Parathyroid adenoma (tissue), 2 donors: Measurements from ENCODE around the gene ZNF610.

Experiments
- H2AFZ ChIP-seq: fragments of 300-600 bp; sonication (generic); one replicate; pipeline ENCODE4 v1.7.0; 2017; ENCODE audit warnings: antibody characterized with exemption, mild to moderate bottlenecking
- H3K27ac ChIP-seq: fragments of 300-600 bp; sonication (generic); one replicate; pipeline ENCODE4 v1.7.0; 2017
- H3K27me3 ChIP-seq: fragments of 300-600 bp; sonication (generic); one replicate; pipeline ENCODE4 v1.7.0; 2017; ENCODE audit warnings: low read length; ENCODE audit not compliant: control insufficient read depth, insufficient read depth
- H3K36me3 ChIP-seq: fragments of 300-600 bp; sonication (generic); one replicate; pipeline ENCODE4 v1.7.0; 2017; ENCODE audit warnings: low read length; ENCODE audit not compliant: control insufficient read depth, insufficient read depth
- H3K4me1 ChIP-seq: fragments of 300-600 bp; sonication (generic); one replicate; pipeline ENCODE4 v1.7.0; 2017; ENCODE audit warnings: control low read depth
- H3K4me2 ChIP-seq: fragments of 300-600 bp; sonication (generic); one replicate; pipeline ENCODE4 v1.7.0; 2017; ENCODE audit warnings: low read length
- H3K4me3 ChIP-seq: fragments of 300-600 bp; sonication (generic); one replicate; pipeline ENCODE4 v1.7.0; 2017; ENCODE audit warnings: low read depth, low read length
- H3K79me2 ChIP-seq: fragments of 300-600 bp; sonication (generic); one replicate; pipeline ENCODE4 v1.7.0; 2017; ENCODE audit warnings: control low read depth
- H3K9ac ChIP-seq: fragments of 300-600 bp; sonication (generic); one replicate; pipeline ENCODE4 v1.7.0; 2017; ENCODE audit warnings: mild to moderate bottlenecking
- H3K9me3 ChIP-seq: fragments of 300-600 bp; sonication (generic); one replicate; pipeline ENCODE4 v1.7.0; 2017; ENCODE audit warnings: low read length; ENCODE audit not compliant: control insufficient read depth
- TF ChIP-seq, protein P1 (sequence below): fragments of 300-600 bp; sonication (generic); IDR thresholded peaks from one replicate; pipeline ENCODE4 v1.7.0; 2017; ENCODE audit warnings: antibody characterized with exemption, mild to moderate bottlenecking
- donor health status: primary hyperparathyroidism.

Gene ZNF610

DNA sequence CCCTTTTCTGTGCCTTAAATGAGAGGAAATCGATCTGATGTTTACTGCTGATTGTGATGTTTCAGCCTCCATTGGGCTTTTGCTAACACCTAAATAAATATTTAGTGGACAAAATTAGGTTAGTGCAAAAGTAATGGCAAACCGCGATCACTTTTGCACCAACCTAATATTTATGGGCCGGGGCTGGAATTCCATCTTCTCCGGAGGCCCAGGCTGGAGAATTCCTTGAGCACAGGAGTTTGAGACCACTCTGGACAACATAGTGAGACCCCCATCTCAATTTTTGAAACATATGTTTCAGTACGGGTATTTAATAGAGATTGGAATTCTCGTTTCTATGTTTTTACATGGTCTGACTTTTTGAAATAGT is 34.3 kb downstream of the ZNF610 start:
- H3K27ac ChIP-seq, result peak overlapping the region; percentile 83
- TF ChIP-seq, protein P1, sequence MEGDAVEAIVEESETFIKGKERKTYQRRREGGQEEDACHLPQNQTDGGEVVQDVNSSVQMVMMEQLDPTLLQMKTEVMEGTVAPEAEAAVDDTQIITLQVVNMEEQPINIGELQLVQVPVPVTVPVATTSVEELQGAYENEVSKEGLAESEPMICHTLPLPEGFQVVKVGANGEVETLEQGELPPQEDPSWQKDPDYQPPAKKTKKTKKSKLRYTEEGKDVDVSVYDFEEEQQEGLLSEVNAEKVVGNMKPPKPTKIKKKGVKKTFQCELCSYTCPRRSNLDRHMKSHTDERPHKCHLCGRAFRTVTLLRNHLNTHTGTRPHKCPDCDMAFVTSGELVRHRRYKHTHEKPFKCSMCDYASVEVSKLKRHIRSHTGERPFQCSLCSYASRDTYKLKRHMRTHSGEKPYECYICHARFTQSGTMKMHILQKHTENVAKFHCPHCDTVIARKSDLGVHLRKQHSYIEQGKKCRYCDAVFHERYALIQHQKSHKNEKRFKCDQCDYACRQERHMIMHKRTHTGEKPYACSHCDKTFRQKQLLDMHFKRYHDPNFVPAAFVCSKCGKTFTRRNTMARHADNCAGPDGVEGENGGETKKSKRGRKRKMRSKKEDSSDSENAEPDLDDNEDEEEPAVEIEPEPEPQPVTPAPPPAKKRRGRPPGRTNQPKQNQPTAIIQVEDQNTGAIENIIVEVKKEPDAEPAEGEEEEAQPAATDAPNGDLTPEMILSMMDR, result no peak
- H3K79me2 ChIP-seq, result no peaks in the 10 kb centered on the region
- H3K9me3 ChIP-seq, result peaks cover 5% of the 10 kb centered on the region
- peak overlapping the region; percentile 90 for H3K4me3 ChIP-seq
- no peaks in the 10 kb centered on the region for H3K4me1 ChIP-seq
- H3K27me3 ChIP-seq, result no peaks in the 10 kb centered on the region
- H3K4me2 ChIP-seq, result peak overlapping the region; percentile 86
- H2AFZ ChIP-seq, result peak overlapping the region; percentile 19
- H3K9ac ChIP-seq, result no peak overlapping the region
- peaks cover 12% of the 10 kb centered on the region for H3K36me3 ChIP-seq

- Histone ChIP-seq H3K36me3 (no peaks in the 10 kb centered on the region), H3K9me3 (no peaks in the 10 kb centered on the region)
These were observed 55.1 kb downstream of the ZNF610 start for GRCh38 chr19:52391135-52391534.

GRCh38 chr19:52397310-52398080 is 61.5 kb downstream of the ZNF610 start, which contains the start of gene ZNF528:
Gene ZNF528, plus strand, starts transcription at chr19:52397849. Its CDS starts 4,165 bp downstream, at chr19:52402014.
- H3K9ac ChIP-seq, result peak within 1 kb of the TSS; percentile 56
- H3K27me3 ChIP-seq, result no peaks in the 10 kb centered on the region
- H3K4me3 ChIP-seq, result peak within 1 kb of the TSS; percentile 63
- no peaks in the 10 kb centered on the region for H3K36me3 ChIP-seq
- H3K4me2 ChIP-seq, result peak within 1 kb of the TSS; percentile 84
- TF ChIP-seq, protein P1, result no peak
- peaks cover 3% of the 10 kb centered on the region for H3K4me1 ChIP-seq
- no peaks in the 10 kb centered on the region for H3K9me3 ChIP-seq
- H3K27ac ChIP-seq, result peak within 1 kb of the TSS; percentile 74
- peaks cover 3% of the 10 kb centered on the region for H3K79me2 ChIP-seq
- H2AFZ ChIP-seq, result peak within 1 kb of the TSS; percentile 97

More at GRCh38 chr19:52391135-52391534, 55.1 kb downstream of the ZNF610 start:
- Histone ChIP-seq H3K27me3 (no peaks in the 10 kb centered on the region), H3K9ac (no peak overlapping the region), H3K27ac (no peak overlapping the region), H3K4me1 (no peaks in the 10 kb centered on the region), H3K79me2 (no peaks in the 10 kb centered on the region), H3K4me3 (no peak overlapping the region), H2AFZ (no peak overlapping the region), H3K4me2 (no peak overlapping the region)
- TF ChIP-seq, protein P1, result no peak

GRCh38 chr19:52398081-52398441 is 62.0 kb downstream of the ZNF610 start:
- peak overlapping the region; percentile 84 for H3K4me2 ChIP-seq
- peaks cover 3% of the 10 kb centered on the region for H3K79me2 ChIP-seq
- TF ChIP-seq, protein P1, result no peak
- peaks cover 3% of the 10 kb centered on the region for H3K4me1 ChIP-seq
- peak overlapping the region; percentile 63 for H3K4me3 ChIP-seq
- no peaks in the 10 kb centered on the region for H3K9me3 ChIP-seq
- peak overlapping the region; percentile 74 for H3K27ac ChIP-seq
- peak overlapping the region; percentile 56 for H3K9ac ChIP-seq
- H3K36me3 ChIP-seq, result no peaks in the 10 kb centered on the region
- H3K27me3 ChIP-seq, result no peaks in the 10 kb centered on the region
- H2AFZ ChIP-seq, result peak overlapping the region; percentile 97

GRCh38 chr19:52410276-52410675 is 74.2 kb downstream of the ZNF610 start:
- H3K4me2 ChIP-seq, result no peak overlapping the region
- no peaks in the 10 kb centered on the region for H3K79me2 ChIP-seq
- TF ChIP-seq, protein P1, result no peak
- peaks cover 8% of the 10 kb centered on the region for H3K9me3 ChIP-seq
- no peak overlapping the region for H2AFZ ChIP-seq
- H3K9ac ChIP-seq, result no peak overlapping the region
- no peaks in the 10 kb centered on the region for H3K4me1 ChIP-seq
- no peak overlapping the region for H3K27ac ChIP-seq
- H3K4me3 ChIP-seq, result no peak overlapping the region
- no peaks in the 10 kb centered on the region for H3K27me3 ChIP-seq
- peaks cover 5% of the 10 kb centered on the region for H3K36me3 ChIP-seq
